OCI-LY3 (cell line): ENCODE data around the gene NGB.

ENCODE experiments used
- H2AFZ ChIP-seq: fragments of 200-600, 300-600 bp; shearing (Covaris generic); 2 replicates; pipeline ENCODE4 v1.6.0; 2014; ENCODE audit warnings: antibody characterized with exemption, low read depth, low read length
- H3K27ac ChIP-seq: fragments of 200-600, 300-600 bp; sonication (generic); 2 replicates; pipeline ENCODE4 v1.5.1; 2014; ENCODE audit warnings: mild to moderate bottlenecking, low read length, moderate library complexity, mixed read lengths
- H3K27me3 ChIP-seq: fragments of 200-600, 300-600 bp; sonication (generic); 2 replicates; pipeline ENCODE4 v1.6.1; 2014; ENCODE audit warnings: low read depth, low read length, mixed read lengths
- H3K36me3 ChIP-seq: fragments of 200-600, 300-600 bp; sonication (generic); replicated peaks from 2 replicates; pipeline ENCODE3; 2014; ENCODE audit warnings: low read depth, low read length, mixed read lengths
- H3K4me1 ChIP-seq: fragments of 300-600, 200-600 bp; sonication (generic); 2 replicates; pipeline ENCODE4 v1.6.1; 2014; ENCODE audit warnings: low read length, mixed read lengths
- H3K4me2 ChIP-seq: fragments of 200-600, 300-600 bp; sonication (generic); 2 replicates; pipeline ENCODE4 v1.6.1; 2014; ENCODE audit warnings: low read length, mixed read lengths
- H3K4me3 ChIP-seq: fragments of 300-600, 200-600 bp; sonication (generic); 2 replicates; pipeline ENCODE4 v1.5.1; 2014; ENCODE audit warnings: antibody characterized with exemption, mild to moderate bottlenecking, low read length, moderate library complexity
- H3K79me2 ChIP-seq: fragments of 300-600, 200-600 bp; shearing (Covaris generic); 2 replicates; pipeline ENCODE4 v1.6.1; 2014; ENCODE audit warnings: mild to moderate bottlenecking, low read length, mixed read lengths
- H3K9ac ChIP-seq: fragments of 300-600, 200-600 bp; shearing (Covaris generic); 2 replicates; pipeline ENCODE4 v1.6.0; 2014; ENCODE audit warnings: mild to moderate bottlenecking, low read length, moderate library complexity
- H3K9me3 ChIP-seq: fragments of 200-600, 300-600 bp; shearing (Covaris generic); 2 replicates; pipeline ENCODE4 v1.6.1; 2014; ENCODE audit warnings: low read length, mixed read lengths; ENCODE audit not compliant: insufficient read depth
- H4K20me1 ChIP-seq: fragments of 200-600, 300-600 bp; sonication (generic); 2 replicates; pipeline ENCODE4 v1.6.1; 2016; ENCODE audit warnings: low read length, mixed read lengths; ENCODE audit not compliant: insufficient read depth
- CTCF ChIP-seq: fragments of 200-600, 300-600 bp; sonication (generic); IDR thresholded peaks from 2 replicates; pipeline ENCODE4 v1.5.1; 2014; ENCODE audit warnings: antibody characterized with exemption, low read length, low read depth
- EZH2phosphoT487 ChIP-seq: fragments of 200-600 bp; shearing (Covaris generic); IDR thresholded peaks from 2 replicates; pipeline ENCODE4 v1.6.1; 2018; ENCODE audit warnings: antibody characterized with exemption, mixed run types, low read depth

NGB gene

GRCh38 chr14:77230914-77231313 is 40.1 kb downstream of the NGB start:
- no peaks in the 10 kb centered on the region for H3K36me3 ChIP-seq
- H3K27me3 ChIP-seq = no peaks in the 10 kb centered on the region
- no peak overlapping the region for H3K4me2 ChIP-seq
- H3K4me3 ChIP-seq = no peak overlapping the region
- TF ChIP-seq EZH2phosphoT487 = no peak
- no peak for TF ChIP-seq CTCF
- H4K20me1 ChIP-seq = no peaks in the 10 kb centered on the region
- H3K4me1 ChIP-seq = no peaks in the 10 kb centered on the region
- no peaks in the 10 kb centered on the region for H3K9me3 ChIP-seq
- no peaks in the 10 kb centered on the region for H3K79me2 ChIP-seq
- no peak overlapping the region for H3K9ac ChIP-seq
- no peak overlapping the region for H3K27ac ChIP-seq
- no peak overlapping the region for H2AFZ ChIP-seq

DNA sequence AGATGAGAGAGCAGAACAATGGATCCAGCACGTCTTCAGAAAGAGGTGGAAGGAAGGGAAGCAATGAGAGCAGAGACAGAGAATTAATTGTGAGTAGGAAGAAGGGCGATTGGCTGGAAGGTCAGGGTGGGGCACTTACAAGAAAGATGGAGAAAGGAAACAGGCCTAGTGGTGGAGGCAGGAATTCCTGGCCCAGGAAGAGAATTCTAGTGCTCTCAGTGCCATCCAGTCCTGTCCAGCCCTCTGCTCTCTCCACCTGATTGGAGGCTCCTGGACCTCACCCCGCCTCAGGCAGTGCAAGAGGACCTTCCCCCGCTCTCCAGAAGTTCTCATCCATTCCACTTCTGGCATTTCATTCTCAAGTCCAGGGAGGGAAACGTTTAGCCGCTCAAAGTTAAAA is 43.0 kb downstream of the NGB start:
- H3K4me2 ChIP-seq = no peak overlapping the region
- no peaks in the 10 kb centered on the region for H3K27me3 ChIP-seq
- no peaks in the 10 kb centered on the region for H3K9me3 ChIP-seq
- no peaks in the 10 kb centered on the region for H3K36me3 ChIP-seq
- no peak overlapping the region for H3K9ac ChIP-seq
- H3K4me1 ChIP-seq = no peaks in the 10 kb centered on the region
- no peak for TF ChIP-seq CTCF
- TF ChIP-seq EZH2phosphoT487 = no peak
- no peak overlapping the region for H3K27ac ChIP-seq
- H3K79me2 ChIP-seq = no peaks in the 10 kb centered on the region
- H4K20me1 ChIP-seq = no peaks in the 10 kb centered on the region
- no peak overlapping the region for H2AFZ ChIP-seq
- H3K4me3 ChIP-seq = no peak overlapping the region

DNA sequence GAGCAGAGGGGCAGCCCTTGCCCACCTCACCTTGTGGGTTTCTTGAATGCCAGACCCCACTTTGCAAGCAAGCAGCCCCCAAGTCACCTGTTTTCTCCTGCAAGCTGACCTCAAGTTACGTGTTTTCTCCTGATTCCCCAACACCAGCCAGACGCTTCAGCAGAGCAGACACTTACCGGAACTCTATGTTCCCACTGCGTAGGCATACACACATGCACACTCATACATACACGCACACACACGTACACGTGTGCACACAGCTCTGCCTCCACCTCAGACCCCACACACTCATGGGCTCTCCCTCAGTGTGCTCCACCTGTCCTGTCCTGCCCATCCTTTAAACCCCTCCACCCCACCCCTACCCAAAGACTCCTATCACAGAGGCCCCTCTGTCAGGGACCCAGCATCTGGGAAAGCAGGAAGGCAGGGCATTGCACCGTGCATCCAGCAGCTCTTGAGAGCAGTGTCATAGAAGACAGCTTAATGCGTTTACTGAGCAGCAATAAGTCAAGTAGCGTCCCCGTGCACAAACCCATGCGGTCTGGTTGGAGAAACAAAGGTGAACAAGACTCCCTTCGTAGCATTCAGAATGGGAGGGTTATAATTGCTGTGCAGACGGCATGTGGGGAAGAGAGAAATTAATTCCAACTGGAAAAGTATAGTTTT is 45.0 kb downstream of the NGB start:
- Histone ChIP-seq H3K4me1 (no peaks in the 10 kb centered on the region), H3K9ac (no peak overlapping the region), H3K27me3 (no peaks in the 10 kb centered on the region), H2AFZ (no peak overlapping the region), H3K4me2 (no peak overlapping the region), H4K20me1 (no peaks in the 10 kb centered on the region), H3K36me3 (no peaks in the 10 kb centered on the region), H3K9me3 (no peaks in the 10 kb centered on the region), H3K4me3 (no peak overlapping the region), H3K27ac (no peak overlapping the region), H3K79me2 (no peaks in the 10 kb centered on the region)
- TF ChIP-seq EZH2phosphoT487 (no peak), CTCF (no peak)

GRCh38 chr14:77225254-77225653 is 45.8 kb downstream of the NGB start:
- TF ChIP-seq CTCF = no peak
- no peak for TF ChIP-seq EZH2phosphoT487
- no peak overlapping the region for H2AFZ ChIP-seq
- no peaks in the 10 kb centered on the region for H3K27me3 ChIP-seq
- H3K27ac ChIP-seq = no peak overlapping the region
- H3K9me3 ChIP-seq = no peaks in the 10 kb centered on the region
- H4K20me1 ChIP-seq = no peaks in the 10 kb centered on the region
- H3K79me2 ChIP-seq = no peaks in the 10 kb centered on the region
- no peaks in the 10 kb centered on the region for H3K36me3 ChIP-seq
- H3K9ac ChIP-seq = no peak overlapping the region
- no peak overlapping the region for H3K4me2 ChIP-seq
- no peak overlapping the region for H3K4me3 ChIP-seq
- no peaks in the 10 kb centered on the region for H3K4me1 ChIP-seq
